ENCODE results near the gene EIF6.
A peak's percentile ranks its signal among the peaks of the same experiment; 100 is the strongest.

The EIF6 gene

GRCh38 chr20:35311822-35312221, 27.2 kb upstream of the EIF6 start:
- DNase-seq, result no peak

GRCh38 chr20:35311409-35311808, 26.8 kb upstream of the EIF6 start:
- DNase-seq, result peak; percentile 41

GRCh38 chr20:35307666-35308653, 23.4 kb upstream of the EIF6 start:
- no peak for DNase-seq

- DNase-seq, result peak; percentile 44
These were observed 22.5 kb upstream of the EIF6 start for GRCh38 chr20:35306931-35307517.

GRCh38 chr20:35305682-35306556, 21.3 kb upstream of the EIF6 start:
- DNase-seq, result peak; percentile 41

- DNase-seq, result no peak
These were observed 20.4 kb upstream of the EIF6 start for GRCh38 chr20:35304956-35305355.

GRCh38 chr20:35303735-35304491, 19.3 kb upstream of the EIF6 start:
- DNase-seq, result peak; percentile 87

GRCh38 chr20:35303382-35303734, 18.8 kb upstream of the EIF6 start:
- no peak for DNase-seq

- DNase-seq, result no peak
These were observed 18.1 kb upstream of the EIF6 start for GRCh38 chr20:35302421-35303335.

GRCh38 chr20:35301426-35301825, 16.9 kb upstream of the EIF6 start:
- DNase-seq, result no peak

GRCh38 chr20:35300469-35301262, 16.1 kb upstream of the EIF6 start:
- no peak for DNase-seq

- no peak for DNase-seq
These were observed 15.2 kb upstream of the EIF6 start for GRCh38 chr20:35299780-35300179.

- DNase-seq, result no peak
These were observed 13.7 kb upstream of the EIF6 start for GRCh38 chr20:35298264-35298663.

- DNase-seq, result no peak
These were observed 13.2 kb upstream of the EIF6 start for GRCh38 chr20:35297740-35298139.

- no peak for DNase-seq
These were observed 12.6 kb upstream of the EIF6 start for GRCh38 chr20:35297155-35297554.

- no peak for DNase-seq
These were observed 11.6 kb upstream of the EIF6 start for GRCh38 chr20:35296101-35296554.

- no peak for DNase-seq
These were observed 11.1 kb upstream of the EIF6 start for GRCh38 chr20:35295674-35296073.

- no peak for DNase-seq
These were observed 10.5 kb upstream of the EIF6 start for GRCh38 chr20:35295058-35295457.

GRCh38 chr20:35294293-35294685, 9.7 kb upstream of the EIF6 start:
- DNase-seq, result no peak

All from CD4-positive, alpha-beta T cell treated with Interleukin-17A for 4 hours (primary cell).